Transverse colon (tissue), 4 donors: ENCODE results near the gene DENND1A.

Source experiments
- CTCF ChIP-seq, 5 experiments: fragments of 200-600 bp in 3 of 5; fragments of 450-650 bp in 2 of 5; sonication (generic) in 3 of 5; IDR thresholded peaks; 1 replicate in 2 of 5; 2 replicates in 3 of 5; pipeline ENCODE4 v1.5.1; 2016 to 2017; ENCODE audit warnings: antibody characterized with exemption in 5 of 5, inconsistent platforms in 3 of 5, mild to moderate bottlenecking in 2 of 5, moderate library complexity in 1 of 5
- POLR2AphosphoS5 ChIP-seq, 3 donors: sonication (generic); formaldehyde crosslinking; IDR thresholded peaks; one replicate each; pipeline ENCODE4 v1.6.1; 2016; ENCODE audit warnings: antibody characterized with exemption in 3 of 3

GRCh38 chr9:123511326-123512277, 418.3 kb downstream of the DENND1A start:
- TF ChIP-seq CTCF (IDR thresholded peaks at IDR 0.05) (no peak), POLR2AphosphoS5 (IDR thresholded peaks at IDR 0.05) (no peak)
